NB4 (cell line): ENCODE data around the gene RIPOR1.
"Not testable (repeated sequence)": the region's sequence is repeated elsewhere in the genome, so short reads cannot be mapped to it uniquely, and the experiment has no call there.

ENCODE experiments used
- DNase-seq: peaks from one replicate; pipeline ENCODE4 v3.0.0; 2010; ENCODE audit warnings: low read depth
- H3K4me3 ChIP-seq: one replicate; pipeline ENCODE4 v1.5.1; 2011; ENCODE audit warnings: mild to moderate bottlenecking, low read depth, low read length, moderate library complexity
- CTCF ChIP-seq: IDR thresholded peaks from one replicate; pipeline ENCODE4 v1.5.1; 2012; ENCODE audit warnings: low read depth, low read length
- MAX ChIP-seq: IDR thresholded peaks from 2 replicates; pipeline ENCODE4 v1.6.1; 2011; ENCODE audit warnings: low read depth, low read length
- MYC ChIP-seq: IDR thresholded peaks from 2 replicates; pipeline ENCODE4 v1.6.1; 2011; ENCODE audit warnings: low read depth, low read length
- POLR2A ChIP-seq: IDR thresholded peaks from 2 replicates; pipeline ENCODE4 v1.6.1; 2011; ENCODE audit warnings: mild to moderate bottlenecking; ENCODE audit not compliant: insufficient read length; ENCODE audit errors: extremely low read depth

Gene RIPOR1

GRCh38 chr16:67483731-67484525 lies 44.7 kb upstream of the RIPOR1 start:
- no peak overlapping the region for H3K4me3 ChIP-seq
- no peak for DNase-seq
- TF ChIP-seq MYC (no peak), CTCF (no peak), MAX (no peak), POLR2A (no peak)

DNA sequence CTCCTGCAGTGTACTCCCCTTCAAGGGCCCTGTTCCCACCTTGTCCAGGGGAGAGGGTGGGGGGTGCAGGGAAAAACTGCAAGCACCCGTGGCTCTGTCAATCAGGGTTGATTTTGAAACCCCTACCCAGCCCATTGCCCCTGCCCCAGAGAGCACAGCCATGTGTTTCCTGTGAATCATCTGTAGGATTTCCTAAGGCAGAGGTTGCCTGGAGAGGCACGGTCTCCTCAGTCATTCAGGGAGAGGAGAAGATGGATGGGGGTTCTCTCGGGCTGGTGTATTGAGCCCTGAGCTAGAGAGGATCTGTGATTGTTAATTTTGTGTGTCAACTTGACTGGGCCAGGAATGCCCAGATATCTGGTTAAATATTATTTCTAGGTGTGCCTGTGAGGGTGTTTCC lies 41.8 kb upstream of the RIPOR1 start:
- no peak overlapping the region for H3K4me3 ChIP-seq
- peak; percentile 82 for DNase-seq
- TF ChIP-seq MYC (peak; percentile 75), POLR2A (no peak)

GRCh38 chr16:67487561-67487960 lies 41.1 kb upstream of the RIPOR1 start:
- DNase-seq = peak; percentile 42
- H3K4me3 ChIP-seq = not testable (repeated sequence)

DNA sequence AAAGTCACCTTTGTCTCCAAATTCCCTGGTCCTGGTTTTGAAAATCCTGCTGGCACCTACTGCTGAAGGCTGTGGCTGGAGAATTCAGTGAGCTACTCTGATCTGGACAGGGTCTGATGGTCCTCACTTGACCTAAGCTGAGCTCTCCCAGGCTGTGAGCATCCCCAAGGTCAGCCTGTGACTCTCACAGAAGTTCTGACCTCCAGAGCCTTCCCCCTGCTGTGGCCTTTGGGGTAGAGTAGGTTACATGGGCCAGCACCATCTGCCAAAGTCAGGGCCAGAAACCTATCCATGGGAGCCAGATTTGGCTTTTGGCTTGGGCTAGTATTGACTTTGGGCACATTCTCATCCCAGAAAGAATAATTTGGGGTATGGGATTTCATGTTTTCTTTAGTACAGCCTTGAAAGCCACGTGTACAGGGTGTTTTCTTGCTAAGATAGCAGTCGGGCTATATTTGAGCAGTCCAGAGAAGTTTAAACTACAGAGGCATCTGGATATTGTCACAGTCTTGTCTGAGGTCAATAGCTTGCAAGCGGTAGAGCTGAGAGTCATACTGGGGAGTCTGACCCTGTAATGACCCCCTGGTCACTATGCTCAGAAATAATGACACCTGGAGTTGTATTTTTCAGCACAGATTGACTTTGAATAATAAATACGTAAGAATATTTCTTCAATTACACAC lies 39.1 kb upstream of the RIPOR1 start:
- no peak for DNase-seq
- H3K4me3 ChIP-seq = no peak overlapping the region
- no peak for TF ChIP-seq CTCF
- TF ChIP-seq MYC = no peak
- TF ChIP-seq MAX = no peak

DNA sequence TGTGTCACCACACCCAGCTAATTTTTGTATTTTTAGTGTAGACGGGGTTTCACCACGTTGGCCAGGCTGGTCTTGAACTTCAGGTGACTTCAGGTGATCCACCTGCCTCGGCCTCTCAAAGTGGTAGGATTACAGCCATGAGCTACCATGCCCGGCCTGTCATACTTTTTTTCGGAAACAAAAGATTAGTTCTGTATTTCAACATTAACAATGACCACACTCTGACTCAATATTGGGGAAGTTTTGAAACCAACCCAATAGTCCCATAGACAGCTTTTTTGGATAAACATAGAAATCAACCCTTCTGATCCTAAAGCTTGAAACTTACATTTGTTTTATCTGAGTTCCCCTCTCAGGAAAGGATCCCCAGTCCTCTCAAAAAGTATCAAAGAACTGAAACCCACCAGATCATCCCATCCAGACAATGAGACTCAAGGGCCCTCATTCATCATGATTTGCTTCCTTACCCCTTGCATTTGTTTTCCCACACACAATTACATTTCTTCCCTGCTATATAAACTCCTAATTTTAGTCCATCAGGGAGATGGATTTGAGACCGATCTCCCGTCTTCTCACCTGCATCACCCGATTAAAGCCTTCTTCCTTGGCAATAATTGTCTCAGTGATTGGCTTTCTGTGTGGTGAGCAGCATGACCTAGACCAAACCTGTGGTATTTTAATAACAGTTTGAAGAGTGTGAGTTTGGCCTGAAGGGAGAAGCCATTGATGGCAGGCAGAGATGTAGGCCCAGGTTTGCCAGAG lies 38.1 kb upstream of the RIPOR1 start:
- peak; percentile 82 for DNase-seq
- TF ChIP-seq POLR2A = no peak
- no peak for TF ChIP-seq MAX
- TF ChIP-seq MYC = no peak
- no peak for TF ChIP-seq CTCF
- no peak overlapping the region for H3K4me3 ChIP-seq

GRCh38 chr16:67499106-67499505 lies 29.5 kb upstream of the RIPOR1 start:
- DNase-seq = no peak
- TF ChIP-seq CTCF (no peak), POLR2A (no peak), MYC (no peak), MAX (no peak)
- no peak overlapping the region for H3K4me3 ChIP-seq
